22Rv1 (cell line): Measurements from ENCODE around the gene MTHFD1.

ENCODE experiments used
- ZFX ChIP-seq: fragments of 450-650 bp; IDR thresholded peaks from 2 replicates; pipeline ENCODE4 v1.6.1; 2017; ENCODE audit warnings: antibody characterized with exemption, borderline replicate concordance
- TF ChIP-seq, protein P1 (sequence below): fragments of 450-650 bp; IDR thresholded peaks from 2 replicates; pipeline ENCODE4 v1.5.1; 2017; ENCODE audit warnings: mild to moderate bottlenecking

DNA sequence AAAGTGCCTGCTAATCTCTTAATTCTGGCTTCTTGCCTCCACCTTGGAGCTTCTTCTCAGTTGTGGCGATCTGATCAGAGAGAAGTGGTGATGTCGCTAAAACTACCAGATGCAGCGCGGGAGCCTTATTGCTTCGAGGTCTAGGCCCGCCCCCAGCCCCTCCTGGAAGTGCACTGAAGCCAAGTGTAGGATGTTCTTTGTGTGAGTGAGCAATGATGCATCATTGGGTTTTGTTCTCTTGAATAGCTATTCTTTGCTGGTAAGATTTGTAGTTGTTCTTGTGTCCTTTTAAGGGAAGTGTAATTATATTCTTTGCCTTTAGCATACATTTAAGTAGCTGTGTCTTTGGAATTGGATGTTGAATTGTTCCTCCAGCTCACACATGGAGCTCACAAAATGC, 35.8 kb downstream of the MTHFD1 start:
- TF ChIP-seq, protein P1, sequence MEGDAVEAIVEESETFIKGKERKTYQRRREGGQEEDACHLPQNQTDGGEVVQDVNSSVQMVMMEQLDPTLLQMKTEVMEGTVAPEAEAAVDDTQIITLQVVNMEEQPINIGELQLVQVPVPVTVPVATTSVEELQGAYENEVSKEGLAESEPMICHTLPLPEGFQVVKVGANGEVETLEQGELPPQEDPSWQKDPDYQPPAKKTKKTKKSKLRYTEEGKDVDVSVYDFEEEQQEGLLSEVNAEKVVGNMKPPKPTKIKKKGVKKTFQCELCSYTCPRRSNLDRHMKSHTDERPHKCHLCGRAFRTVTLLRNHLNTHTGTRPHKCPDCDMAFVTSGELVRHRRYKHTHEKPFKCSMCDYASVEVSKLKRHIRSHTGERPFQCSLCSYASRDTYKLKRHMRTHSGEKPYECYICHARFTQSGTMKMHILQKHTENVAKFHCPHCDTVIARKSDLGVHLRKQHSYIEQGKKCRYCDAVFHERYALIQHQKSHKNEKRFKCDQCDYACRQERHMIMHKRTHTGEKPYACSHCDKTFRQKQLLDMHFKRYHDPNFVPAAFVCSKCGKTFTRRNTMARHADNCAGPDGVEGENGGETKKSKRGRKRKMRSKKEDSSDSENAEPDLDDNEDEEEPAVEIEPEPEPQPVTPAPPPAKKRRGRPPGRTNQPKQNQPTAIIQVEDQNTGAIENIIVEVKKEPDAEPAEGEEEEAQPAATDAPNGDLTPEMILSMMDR = no peak
- no peak for TF ChIP-seq ZFX
